ENCODE measurements around the gene ADARB2.

- TF ChIP-seq FOXM1 (IDR thresholded peaks at IDR 0.05; ENCODE audit: borderline replicate concordance, low read depth) (no peak), EP300 (IDR thresholded peaks at IDR 0.05; ENCODE audit: borderline replicate concordance) (no peak), CEBPB (IDR thresholded peaks at IDR 0.05) (no peak), MAX (IDR thresholded peaks at IDR 0.05) (no peak), TAF1 (IDR thresholded peaks at IDR 0.05; ENCODE audit: low read depth) (no peak), ZBTB7A (IDR thresholded peaks at IDR 0.05; ENCODE audit: low read depth) (no peak), TCF12 (IDR thresholded peaks at IDR 0.05; ENCODE audit: low read depth) (no peak)
Observed at GRCh38 chr10:1195828-1196227, 541.5 kb downstream of the ADARB2 start.

Measured in Ishikawa (cell line).